Upper lobe of right lung (tissue), 1 donor: Measurements from ENCODE around the gene LGR5. TPM values are rescaled to one million over a fixed set of nuclear protein-coding genes. Genes with fewer than 3 reads are reported as not detected.

Experiments used
- ATAC-seq: fragments of 200-7000 bp; cut with Tn5 transposase; one replicate; pipeline ENCODE4 v1.9.1; 2020; ENCODE audit warnings: mild to moderate bottlenecking, moderate library complexity
- DNase-seq: peaks from one replicate; pipeline ENCODE4 v3.0.0-alpha.2; 2020
- H3K27ac ChIP-seq: fragments of 200-600 bp; one replicate; pipeline ENCODE4 v1.8.0; 2022
- H3K27me3 ChIP-seq: fragments of 200-600 bp; one replicate; pipeline ENCODE4 v1.8.0; 2022; ENCODE audit warnings: mild to moderate bottlenecking
- H3K36me3 ChIP-seq: fragments of 200-600 bp; one replicate; pipeline ENCODE4 v1.8.0; 2022
- H3K4me1 ChIP-seq: fragments of 200-600 bp; one replicate; pipeline ENCODE4 v1.8.0; 2022
- H3K4me3 ChIP-seq: fragments of 200-600 bp; one replicate; pipeline ENCODE4 v1.8.0; 2022; ENCODE audit warnings: mild to moderate bottlenecking
- H3K9me3 ChIP-seq: fragments of 200-600 bp; one replicate; pipeline ENCODE4 v1.8.0; 2022
- CTCF ChIP-seq: fragments of 200-600 bp; IDR thresholded peaks from one replicate; pipeline ENCODE4 v1.8.0; 2022; ENCODE audit warnings: antibody characterized with exemption
- intact Hi-C: fragments of 100-400 bp; cut with DNase I; formaldehyde crosslinking; loops from one replicate; pipeline ENCODE4 v1.11.0; 2022
- total RNA-seq: library from RNA; stranded (reverse); fragmentation: NEBNext Ultra II Directional; extraction: Animal tissue kit (Norgen Biotek cat#: 25700); gene quantifications from one replicate; pipeline ENCODE4 v1.2.1, GENCODE V29; 2021
- donor health status: DM: no; HTN: yes; CAD: no; lungs with severe emphysema.

LGR5 gene
- total RNA-seq, 1 donor from 2014 or later, result 0.35 TPM

- intact Hi-C loops, result no loop called here
- H3K27me3 ChIP-seq, result no peaks in the 10 kb centered on the region
- H3K9me3 ChIP-seq, result no peaks in the 10 kb centered on the region
- H3K36me3 ChIP-seq, result no peaks in the 10 kb centered on the region
- H3K4me1 ChIP-seq, result no peaks in the 10 kb centered on the region
- no peak overlapping the region for H3K27ac ChIP-seq
- no peak for DNase-seq
- no peak overlapping the region for H3K4me3 ChIP-seq
- TF ChIP-seq CTCF, result no peak
- no peak for ATAC-seq
These were observed 60.2 kb downstream of the LGR5 start for GRCh38 chr12:71499834-71500233.

DNA sequence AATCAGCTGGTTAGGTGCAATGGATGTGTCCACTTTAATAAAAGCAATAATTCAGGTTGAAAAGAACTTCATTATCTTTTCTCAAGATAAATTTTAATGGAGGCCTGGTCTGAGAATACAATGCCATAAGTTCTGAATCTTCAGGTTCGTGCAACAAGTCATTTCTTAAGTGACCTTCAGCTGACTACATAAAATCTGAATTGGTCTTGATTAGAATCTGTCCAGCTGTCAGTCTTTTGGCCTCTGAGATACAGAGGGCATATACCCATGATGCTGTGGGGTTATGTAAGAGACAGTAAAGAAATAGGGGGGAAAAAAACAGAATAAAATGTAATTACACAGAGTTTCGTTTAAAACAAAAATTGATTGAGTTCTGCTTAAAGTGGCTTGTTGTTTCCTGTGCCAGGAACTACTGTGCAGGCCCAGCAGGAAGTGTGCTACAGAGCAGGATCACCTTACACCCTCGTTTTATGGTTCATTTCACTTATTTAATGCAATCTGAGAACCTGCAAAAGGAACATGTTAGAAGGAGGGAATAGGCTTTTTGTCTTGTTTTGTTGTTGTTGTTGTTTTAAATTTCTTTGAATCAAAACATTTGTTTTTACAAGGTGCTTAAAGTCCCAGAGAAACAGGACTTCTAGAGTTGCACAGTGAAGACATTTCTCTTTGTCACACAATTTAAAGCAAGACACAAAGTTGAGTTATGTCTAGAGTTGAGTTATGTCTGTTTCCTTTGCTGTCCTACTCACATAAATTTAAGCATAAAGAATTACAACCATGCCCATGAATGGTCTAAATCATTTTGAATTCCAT lies 64.2 kb downstream of the LGR5 start:
- no peaks in the 10 kb centered on the region for H3K27me3 ChIP-seq
- intact Hi-C loops, result no loop called here
- no peaks in the 10 kb centered on the region for H3K4me1 ChIP-seq
- no peaks in the 10 kb centered on the region for H3K36me3 ChIP-seq
- H3K4me3 ChIP-seq, result no peak overlapping the region
- DNase-seq, result no peak
- H3K9me3 ChIP-seq, result no peaks in the 10 kb centered on the region
- H3K27ac ChIP-seq, result no peak overlapping the region
- ATAC-seq, result no peak
- TF ChIP-seq CTCF, result no peak

- no peak for DNase-seq
- Histone ChIP-seq H3K27ac (no peak overlapping the region), H3K4me1 (no peaks in the 10 kb centered on the region), H3K9me3 (no peaks in the 10 kb centered on the region), H3K4me3 (no peak overlapping the region), H3K27me3 (no peaks in the 10 kb centered on the region), H3K36me3 (no peaks in the 10 kb centered on the region)
- no peak for ATAC-seq
- intact Hi-C loops, result no loop called here
- no peak for TF ChIP-seq CTCF
These were observed 64.9 kb downstream of the LGR5 start for GRCh38 chr12:71504476-71504875.

- no peaks in the 10 kb centered on the region for H3K9me3 ChIP-seq
- H3K27me3 ChIP-seq, result no peaks in the 10 kb centered on the region
- no peak overlapping the region for H3K27ac ChIP-seq
- intact Hi-C loops, result no loop called here
- H3K4me1 ChIP-seq, result no peaks in the 10 kb centered on the region
- ATAC-seq (no peak), DNase-seq (no peak)
- H3K4me3 ChIP-seq, result no peak overlapping the region
- no peaks in the 10 kb centered on the region for H3K36me3 ChIP-seq
- TF ChIP-seq CTCF, result no peak
These were observed 70.1 kb downstream of the LGR5 start for GRCh38 chr12:71509705-71510104.

- DNase-seq (no peak), ATAC-seq (no peak)
- Histone ChIP-seq H3K27ac (no peak overlapping the region), H3K4me3 (no peak overlapping the region), H3K9me3 (no peaks in the 10 kb centered on the region), H3K36me3 (no peaks in the 10 kb centered on the region), H3K27me3 (no peaks in the 10 kb centered on the region), H3K4me1 (no peaks in the 10 kb centered on the region)
- intact Hi-C loops, result no loop called here
- no peak for TF ChIP-seq CTCF
These were observed 77.7 kb downstream of the LGR5 start for GRCh38 chr12:71517145-71517846.
